Ramos (cell line): ENCODE results near the gene AFAP1L1.

ENCODE experiments used
- in situ Hi-C: fragments of 300-500 bp; cut with MboI; formaldehyde crosslinking; loops from one replicate; pipeline ENCODE4 v1.14.3; 2022; ENCODE audit warnings: low sequenced_read_pairs; ENCODE audit not compliant: unreplicated experiment

AFAP1L1 gene

DNA sequence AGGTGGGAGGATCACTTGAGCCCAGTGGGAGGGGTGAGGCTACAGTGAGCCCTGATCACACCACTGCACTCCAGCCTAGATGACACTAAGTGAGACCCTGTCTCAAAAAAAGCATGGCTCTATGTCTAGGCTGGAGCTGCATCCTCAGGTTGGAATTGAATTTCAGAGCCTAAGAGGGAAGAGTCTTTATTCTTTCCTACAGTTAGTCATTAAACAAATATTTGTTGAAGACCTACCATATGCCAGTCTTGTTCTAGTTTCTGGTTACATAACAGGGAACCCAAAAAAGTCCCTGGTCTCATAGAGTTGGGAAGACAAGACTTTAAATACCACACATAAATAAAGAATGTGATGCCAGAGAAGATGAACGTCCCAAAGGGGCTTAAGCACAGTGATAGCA lies 66.7 kb downstream of the AFAP1L1 start:
- in situ Hi-C loops, result no loop called here

DNA sequence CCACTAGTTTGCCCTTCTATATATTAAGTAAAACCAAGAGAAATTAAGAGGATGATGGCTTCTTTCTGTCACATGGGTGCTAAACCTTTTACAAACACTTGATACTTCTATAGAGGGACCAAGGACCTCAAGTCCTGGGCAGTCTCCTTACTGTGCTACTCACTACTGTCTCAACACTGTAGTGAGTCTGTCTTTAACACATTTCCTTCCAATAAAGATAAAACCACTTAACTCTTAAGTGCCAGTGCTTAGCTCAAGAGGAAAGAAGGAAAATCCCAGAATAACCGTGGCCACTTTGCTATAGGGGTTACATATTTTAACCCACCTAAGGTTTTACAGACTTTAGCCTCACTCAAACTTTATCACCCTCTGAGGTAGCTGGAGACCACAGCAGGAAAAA lies 69.3 kb downstream of the AFAP1L1 start:
- in situ Hi-C loops, result no loop called here

DNA sequence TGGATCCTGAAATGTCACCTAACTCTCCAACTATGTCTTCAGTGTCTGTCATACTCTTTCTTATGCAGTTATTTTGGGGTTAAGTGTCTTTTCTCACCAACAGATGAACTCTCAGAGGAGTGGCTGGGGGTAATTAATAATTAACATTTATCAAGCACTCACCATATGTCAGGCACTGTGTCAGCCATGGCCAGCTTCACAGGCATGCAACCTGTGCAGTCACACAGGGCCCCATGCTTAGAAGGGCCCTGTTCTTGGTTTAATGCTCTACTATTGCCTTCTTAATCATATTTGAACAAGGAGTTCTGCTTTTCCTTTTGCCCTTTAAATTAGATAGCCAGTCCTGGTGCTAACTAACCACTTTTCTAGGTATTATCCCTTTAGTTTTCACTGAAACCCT lies 70.2 kb downstream of the AFAP1L1 start:
- in situ Hi-C loops, result no loop called here

DNA sequence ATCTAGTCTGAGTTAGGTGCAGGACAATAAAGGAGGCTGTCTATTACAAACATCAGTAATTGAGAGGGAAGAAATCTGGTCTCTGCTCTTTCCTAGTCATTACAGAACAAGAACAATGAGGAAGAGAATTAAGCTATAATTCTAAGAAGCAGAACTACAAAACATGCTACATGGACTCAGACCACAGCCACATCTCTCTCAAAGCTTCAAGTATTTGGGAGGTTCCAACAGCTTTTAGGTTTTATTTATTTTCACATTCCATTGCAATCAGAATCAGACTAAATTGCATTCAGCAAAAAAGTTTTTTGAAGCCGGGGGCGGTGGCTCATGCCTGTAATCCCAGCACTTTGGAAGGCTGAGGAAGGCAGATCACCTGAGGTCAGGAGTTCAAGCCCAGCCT lies 72.5 kb downstream of the AFAP1L1 start:
- in situ Hi-C loops, result no loop called here

DNA sequence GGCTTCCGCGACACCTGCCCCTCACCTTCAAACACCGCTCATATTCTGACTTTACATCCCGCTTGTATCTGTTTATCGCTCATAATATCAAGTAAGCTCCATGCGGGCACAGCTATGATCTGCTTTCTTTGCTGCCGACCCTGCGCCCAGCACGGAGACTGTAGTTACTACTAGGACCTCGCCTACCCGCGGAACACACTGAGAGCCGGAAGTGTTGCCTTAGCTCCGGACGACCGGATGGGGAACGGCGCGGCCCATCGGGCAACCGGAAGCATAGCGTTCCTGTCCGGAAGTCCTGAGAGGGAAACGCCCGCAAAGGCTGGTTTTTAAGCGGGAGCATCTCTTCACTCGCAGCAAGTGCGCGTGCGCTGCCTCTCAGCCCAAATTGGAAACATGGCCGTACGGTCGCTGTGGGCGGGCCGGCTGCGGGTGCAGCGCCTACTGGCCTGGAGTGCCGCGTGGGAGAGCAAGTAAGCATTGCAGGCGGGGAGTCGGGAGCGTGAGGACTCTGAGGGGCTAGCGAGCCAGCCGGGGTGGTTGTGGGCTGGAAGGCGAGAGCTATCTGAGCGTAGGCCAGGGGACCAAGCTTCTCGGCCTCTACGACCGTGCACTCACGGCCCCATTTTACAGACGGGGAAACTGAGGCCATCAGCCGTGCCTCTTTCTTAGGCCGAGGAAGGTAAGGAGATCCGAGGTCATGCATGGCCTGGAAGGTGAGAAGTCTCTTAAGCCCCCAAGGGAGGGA lies 73.7 kb downstream of the AFAP1L1 start, which contains the start of gene GRPEL2:
Gene GRPEL2, plus strand, starts transcription at position 353 of the 745 bp plus-strand sequence. Its CDS starts 41 bp downstream, at position 394.
- in situ Hi-C loops, result no loop called here

DNA sequence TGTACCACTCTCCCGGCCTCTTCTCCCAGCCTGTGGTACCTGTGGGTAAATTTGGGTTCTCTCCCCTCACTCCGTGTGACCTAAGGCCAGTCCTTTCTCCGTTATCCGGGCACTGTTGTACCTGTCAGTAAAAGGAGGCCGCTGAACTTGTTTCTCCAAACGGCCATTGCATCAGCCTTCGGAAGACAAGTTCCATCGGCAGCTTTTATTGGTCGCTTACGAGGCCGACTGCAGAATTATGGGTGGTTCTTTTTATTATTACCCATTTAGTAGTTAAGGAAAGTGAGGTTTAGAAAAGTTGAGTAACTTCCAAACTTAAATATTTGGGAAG lies 74.2 kb downstream of the AFAP1L1 start:
- in situ Hi-C loops, result no loop called here

DNA sequence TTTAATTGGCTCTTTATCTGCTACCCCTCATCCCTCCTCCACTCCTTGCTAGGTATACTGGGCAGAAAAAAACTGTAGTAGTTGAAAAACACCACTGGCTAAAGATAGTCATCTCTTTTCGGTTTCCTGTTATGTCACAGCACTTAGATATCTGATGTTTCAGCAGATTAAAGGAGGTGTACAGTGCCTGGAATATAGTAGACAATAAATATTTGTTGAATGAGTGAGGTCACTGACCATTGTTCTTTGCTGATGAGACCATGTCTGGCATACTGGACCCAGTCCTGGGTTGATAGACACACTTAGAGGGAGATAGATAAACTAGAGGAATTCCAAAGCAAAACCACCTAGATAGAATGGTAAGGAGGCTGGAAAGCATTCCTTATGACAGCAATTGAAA lies 76.9 kb downstream of the AFAP1L1 start:
- in situ Hi-C loops, result no loop called here

DNA sequence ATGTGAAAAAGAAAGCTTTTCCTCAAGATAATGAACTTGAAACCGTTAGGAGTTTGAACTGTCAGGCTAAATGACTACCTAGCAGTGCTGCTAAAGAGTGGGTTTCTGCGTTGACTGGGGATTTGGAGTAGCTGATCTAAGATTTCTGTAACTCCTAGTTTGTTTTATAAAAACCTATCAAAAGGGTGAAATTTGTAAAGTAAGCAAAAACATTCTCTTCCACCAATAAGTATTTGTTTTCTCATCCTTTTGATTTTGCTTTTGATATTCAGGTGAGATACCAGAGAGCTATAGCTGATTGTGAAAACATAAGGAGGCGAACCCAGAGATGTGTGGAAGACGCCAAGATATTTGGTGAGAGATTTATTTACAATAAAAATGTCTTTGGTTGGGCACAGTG lies 77.7 kb downstream of the AFAP1L1 start:
- in situ Hi-C loops, result no loop called here

DNA sequence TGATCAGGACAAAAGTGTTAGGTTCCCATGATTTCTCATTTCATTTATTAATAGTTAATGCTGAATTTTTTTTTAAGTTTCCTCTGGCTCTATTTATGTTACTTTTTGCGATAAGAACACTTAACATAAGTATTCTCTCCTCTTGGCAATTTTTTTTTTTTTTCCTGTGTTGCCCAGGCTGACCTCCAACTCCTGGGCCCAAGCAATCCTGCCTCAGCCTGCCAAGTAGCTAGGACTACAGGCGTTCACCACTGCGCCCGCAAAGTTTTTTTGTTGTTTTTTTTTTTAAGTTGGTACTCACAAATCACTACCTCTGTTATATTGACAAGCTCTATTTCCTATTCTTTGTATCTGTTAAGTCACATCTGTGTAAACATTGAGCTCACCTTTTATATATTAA lies 80.5 kb downstream of the AFAP1L1 start:
- in situ Hi-C loops, result no loop called here

DNA sequence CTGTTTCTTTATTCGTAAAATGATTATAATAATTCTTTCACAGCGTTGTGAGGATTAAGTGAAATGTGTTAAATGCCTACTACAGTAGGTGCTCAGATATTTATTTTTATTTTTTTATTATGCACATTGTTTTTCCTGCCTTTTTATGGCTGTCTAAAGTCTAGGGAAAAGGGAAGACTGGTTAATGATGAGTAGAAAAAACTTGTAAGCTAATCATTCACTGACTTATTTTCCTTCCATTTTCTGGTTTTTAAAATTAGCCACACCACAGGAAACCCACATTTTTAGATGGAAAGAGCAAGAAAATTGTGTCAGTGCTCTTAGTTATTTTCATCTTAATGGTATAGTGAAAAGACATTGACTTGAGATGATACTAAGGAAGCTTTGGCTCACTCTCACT lies 82.3 kb downstream of the AFAP1L1 start:
- in situ Hi-C loops, result no loop called here

DNA sequence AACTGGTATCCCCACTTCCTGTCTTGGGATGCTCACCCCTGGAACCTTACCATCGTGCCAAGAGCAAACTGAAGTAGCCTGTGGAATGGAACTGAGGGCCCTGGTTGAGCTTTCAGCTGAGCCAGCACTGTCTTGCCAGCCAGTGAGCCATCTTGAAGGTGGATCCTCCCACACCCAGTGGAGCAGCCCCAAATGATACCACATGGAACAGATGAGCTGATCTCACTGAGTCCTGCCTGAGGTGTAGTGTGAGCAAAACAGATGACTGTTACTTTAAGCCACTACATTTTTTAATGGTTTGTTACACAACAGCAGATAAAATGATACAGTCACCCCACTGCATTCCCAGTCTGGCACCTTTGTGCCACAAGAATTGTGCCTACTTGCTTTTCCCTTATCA lies 84.0 kb downstream of the AFAP1L1 start:
- in situ Hi-C loops, result no loop called here

DNA sequence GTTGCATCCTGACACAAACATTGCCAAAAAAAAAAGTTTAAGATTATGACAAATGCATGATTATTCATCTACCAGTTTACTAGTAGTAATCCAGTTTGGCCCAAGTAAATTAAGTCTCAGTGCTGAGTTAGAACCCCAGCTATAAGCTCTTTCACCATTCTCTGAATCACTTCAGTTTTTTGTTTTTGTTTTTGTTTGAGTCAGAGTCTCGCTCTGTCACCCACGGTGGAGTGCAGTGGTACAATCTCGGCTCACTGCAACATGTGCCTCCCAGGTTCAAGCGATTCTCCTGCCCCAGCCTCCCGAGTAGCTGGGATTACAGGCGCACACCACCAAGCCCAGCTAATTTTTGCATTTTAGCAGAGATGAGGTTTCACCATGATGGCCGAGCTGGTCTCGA lies 84.7 kb downstream of the AFAP1L1 start:
- in situ Hi-C loops, result no loop called here

DNA sequence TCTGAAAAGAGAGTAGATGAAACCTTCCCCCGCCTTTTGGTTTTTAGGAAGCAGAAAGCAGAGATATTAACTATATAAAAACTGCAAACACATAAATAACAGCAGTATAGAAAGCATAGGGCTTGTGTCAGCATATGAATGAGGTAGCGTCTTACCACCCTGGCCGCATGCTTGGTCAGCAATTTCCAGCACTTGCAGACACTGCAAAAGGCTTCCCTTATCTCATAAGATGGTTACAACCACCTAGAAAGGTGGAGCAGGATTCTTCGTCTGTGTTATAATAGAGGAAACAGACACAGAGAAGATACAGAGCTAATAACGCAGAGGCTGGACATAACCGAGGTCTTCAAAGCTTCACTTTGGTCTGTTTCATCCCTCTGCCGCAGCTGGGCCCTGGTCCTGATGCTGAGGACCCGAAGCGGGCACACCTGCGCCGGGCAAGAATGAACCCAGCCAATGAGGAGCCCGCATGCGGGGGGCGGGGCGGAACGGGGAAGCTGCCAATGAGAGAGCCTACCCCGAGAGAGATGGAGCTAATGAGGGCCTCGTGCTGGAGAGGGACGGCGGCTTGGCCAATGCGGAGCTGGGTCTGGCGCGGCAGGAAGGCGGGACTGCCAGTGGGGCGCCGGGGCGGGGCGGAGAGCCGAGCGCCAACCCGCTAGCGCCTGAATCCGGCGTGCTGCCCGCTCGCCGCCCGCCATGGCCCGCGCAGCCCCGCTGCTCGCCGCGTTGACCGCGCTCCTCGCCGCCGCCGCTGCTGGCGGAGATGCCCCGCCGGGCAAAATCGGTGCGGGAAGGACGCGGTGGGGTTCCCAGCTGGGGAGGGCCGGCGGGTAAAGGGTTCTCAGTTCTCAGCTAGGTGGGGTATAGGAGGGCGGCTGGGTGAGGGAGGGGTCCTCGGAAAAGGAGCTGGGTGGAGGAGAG lies 86.0 kb downstream of the AFAP1L1 start, which contains the start of gene PCYOX1L:
Gene PCYOX1L, plus strand, starts transcription at position 677 of the 924 bp plus-strand sequence. Its CDS starts 23 bp downstream, at position 700.
- in situ Hi-C loops, result no loop called here

DNA sequence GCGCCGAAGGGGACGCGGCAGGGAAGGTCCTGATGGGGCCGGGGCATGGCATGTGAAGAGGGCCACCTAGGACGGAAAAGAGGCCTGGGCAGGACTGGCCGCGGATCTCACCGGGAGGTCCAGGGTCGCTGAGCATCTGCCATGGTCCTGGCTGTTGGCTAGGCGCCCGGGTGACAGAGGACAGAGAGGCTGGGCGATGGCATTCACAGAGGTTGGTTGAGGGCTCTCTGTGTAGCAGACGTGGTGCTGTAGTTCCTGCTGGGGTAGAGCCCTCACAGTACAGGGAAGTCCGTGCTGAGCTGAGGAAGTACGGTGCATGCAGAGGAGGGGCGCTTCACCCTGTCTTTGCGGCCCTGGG lies 86.6 kb downstream of the AFAP1L1 start:
- in situ Hi-C loops, result no loop called here

DNA sequence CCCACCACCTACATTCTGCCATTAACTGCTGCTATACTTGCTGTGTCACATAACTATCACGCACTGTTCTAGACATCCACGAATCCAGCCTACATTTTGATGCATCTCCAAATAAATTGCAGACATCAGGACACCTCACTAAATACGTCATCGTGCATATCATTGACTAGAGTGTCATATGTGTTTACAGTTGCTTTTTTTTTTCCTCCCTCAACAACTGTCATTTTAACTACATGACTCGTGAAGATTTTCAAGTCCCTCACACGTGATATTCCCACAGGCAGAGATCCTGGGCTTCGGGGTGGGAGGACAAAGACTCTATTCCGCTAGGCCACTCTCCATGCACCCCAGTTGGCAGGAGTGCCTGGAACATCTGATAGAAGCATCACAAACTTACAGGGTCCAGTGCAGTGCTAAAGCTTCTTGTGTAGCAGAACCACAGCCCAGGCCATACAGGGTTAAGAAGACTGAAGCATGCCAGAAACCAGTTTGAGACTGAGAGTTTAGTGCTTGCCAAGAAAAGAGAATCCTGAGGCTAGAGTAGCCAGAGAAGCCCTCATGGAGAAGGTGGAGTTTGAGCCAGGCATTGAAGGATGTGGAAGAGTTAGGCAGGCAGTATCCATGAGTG lies 87.3 kb downstream of the AFAP1L1 start:
- in situ Hi-C loops, result no loop called here

DNA sequence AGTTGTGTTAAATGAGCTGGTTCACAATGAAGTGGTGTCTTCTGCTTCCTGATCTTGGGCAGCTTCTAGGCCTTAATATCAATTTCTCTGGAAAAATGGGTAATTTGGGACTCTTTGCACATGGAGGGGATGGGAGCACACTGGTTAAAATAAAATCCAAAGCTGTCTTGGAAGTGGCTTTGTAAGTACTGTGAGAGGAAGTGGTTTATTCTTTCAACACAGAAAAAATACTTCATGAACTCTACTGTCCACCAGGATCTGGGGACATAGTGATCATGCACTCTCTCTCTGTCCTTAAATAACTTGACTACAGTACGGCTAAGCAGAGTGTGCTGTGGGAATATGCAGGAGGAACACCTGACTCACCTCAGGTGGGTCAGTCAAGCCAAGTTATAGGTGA lies 88.6 kb downstream of the AFAP1L1 start:
- in situ Hi-C loops, result no loop called here

DNA sequence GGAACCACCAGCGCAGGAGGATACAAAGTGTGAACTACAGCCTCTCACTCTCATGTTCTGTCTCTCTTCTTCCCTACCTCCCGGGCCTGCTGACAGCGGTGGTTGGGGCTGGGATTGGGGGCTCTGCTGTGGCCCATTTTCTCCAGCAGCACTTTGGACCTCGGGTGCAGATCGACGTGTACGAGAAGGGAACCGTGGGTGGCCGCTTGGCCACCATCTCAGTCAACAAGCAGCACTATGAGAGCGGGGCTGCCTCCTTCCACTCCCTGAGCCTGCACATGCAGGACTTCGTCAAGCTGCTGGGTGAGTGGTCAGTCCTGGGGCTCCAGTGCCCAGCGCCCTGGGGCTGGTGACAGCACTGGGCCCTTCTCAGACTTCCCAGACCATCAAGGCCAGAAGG lies 90.9 kb downstream of the AFAP1L1 start:
- in situ Hi-C loops, result no loop called here

DNA sequence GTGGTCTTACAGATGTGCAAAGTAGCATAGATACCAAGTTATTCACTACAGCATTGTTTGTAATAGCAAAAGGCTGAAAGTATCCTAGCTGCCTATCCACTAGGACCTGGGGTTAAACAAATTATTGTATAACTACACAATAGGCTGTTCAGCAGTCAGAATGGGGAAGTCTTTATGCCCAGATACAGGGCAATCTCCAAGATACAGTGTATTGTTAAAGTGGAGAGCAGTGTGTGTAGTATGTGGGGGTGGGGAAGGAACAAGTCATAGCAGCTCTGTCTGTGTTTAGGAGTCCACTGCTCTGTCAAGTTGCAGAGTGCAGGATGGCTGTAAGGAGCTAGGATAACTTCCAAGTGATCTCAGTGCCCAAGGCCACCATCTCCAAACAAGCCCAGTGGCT lies 91.7 kb downstream of the AFAP1L1 start:
- in situ Hi-C loops, result no loop called here

DNA sequence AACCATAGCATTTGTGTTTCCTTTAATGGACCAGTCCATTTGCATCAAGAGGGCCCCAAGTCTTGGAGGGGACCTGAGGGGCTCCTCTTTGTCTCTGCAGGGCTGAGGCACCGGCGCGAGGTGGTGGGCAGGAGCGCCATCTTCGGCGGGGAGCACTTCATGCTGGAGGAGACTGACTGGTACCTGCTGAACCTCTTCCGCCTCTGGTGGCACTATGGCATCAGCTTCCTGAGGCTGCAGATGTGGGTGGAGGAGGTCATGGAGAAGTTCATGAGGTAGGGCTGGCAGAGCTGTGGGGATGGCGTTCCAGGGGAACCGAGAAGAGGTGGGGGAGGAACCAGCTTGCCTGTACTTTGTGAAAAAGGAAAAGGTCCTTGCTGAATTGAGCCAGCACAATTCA lies 92.3 kb downstream of the AFAP1L1 start:
- in situ Hi-C loops, result no loop called here

DNA sequence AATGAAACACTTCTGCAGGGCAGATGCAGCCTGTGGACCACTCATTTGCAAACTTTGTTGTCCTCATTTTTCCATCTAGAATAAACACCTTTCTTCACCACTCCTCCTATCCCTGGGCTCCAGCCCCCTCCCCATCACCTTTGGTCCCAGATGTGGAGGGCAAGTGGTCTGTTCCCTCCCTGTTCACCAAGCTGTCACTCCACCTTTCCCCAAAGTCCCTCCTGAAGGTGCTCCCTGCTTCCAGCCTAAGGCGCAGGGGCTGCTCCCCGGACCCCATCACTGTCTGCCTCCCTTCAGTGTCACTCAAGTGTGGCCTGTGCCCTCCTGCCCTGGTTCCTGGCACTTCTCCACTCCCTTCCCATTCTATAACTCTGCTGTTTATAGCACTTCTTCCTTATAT lies 93.1 kb downstream of the AFAP1L1 start:
- in situ Hi-C loops, result no loop called here

DNA sequence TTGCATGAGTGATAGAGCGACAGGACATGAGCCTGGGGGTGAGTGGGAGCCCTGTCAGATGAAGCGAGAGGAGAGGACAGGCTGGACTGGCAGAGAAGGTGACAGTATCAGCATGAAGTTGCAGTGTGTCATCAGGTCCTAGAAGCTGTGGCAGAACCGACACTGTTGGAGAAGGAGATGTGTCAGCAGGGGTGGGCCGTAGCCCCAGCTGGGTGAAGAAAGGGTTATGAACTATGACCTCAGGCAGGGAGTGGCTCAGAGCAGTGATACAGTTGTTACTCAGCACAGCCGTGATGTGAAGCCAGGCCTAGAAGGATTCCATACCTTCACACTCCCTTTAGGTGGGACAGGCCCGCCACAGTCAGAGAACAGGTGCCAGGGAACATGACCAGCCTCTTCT lies 93.8 kb downstream of the AFAP1L1 start:
- in situ Hi-C loops, result no loop called here
